A673 (cell line): ENCODE data around the gene MRPS25. TPM values are rescaled to one million over a fixed set of nuclear protein-coding genes. Genes with fewer than 3 reads are reported as not detected.

ENCODE experiments used
- BruUV-seq: library from RNA; stranded (reverse); fragments of 400-500 nt; replicated peaks from 2 replicates; lab custom pipeline; 2021; lab: Mats Ljungman, UMichigan
- CTCF ChIA-PET: fragments of 300-600 bp; sonication (Branson Sonifier 250); formaldehyde crosslinking; loops from one replicate; lab custom pipeline; 2022; ENCODE audit warnings: antibody characterized with exemption; lab: Charles Lee
- POLR2A ChIA-PET: fragments of 300-600 bp; sonication (Branson Sonifier 250); formaldehyde crosslinking; loops from one replicate; lab custom pipeline; 2022; ENCODE audit warnings: antibody characterized with exemption; ENCODE audit not compliant: low non-redundant PET; lab: Charles Lee
- DNase-seq: peaks from one replicate; pipeline ENCODE4 v3.0.0-alpha.2; 2015; ENCODE audit warnings: low spot score
- H3K27ac ChIP-seq: fragments of 200-600 bp; sonication (generic); 2 replicates; pipeline ENCODE4 v1.5.1; 2016; ENCODE audit warnings: mixed run types, low read depth, mild to moderate bottlenecking, mixed read lengths, antibody characterized with exemption, low read length; ENCODE audit not compliant: poor library complexity, severe bottlenecking
- H3K27me3 ChIP-seq: fragments of 200-600 bp; sonication (generic); replicated peaks from 2 replicates; pipeline ENCODE4 v1.6.1; 2017; ENCODE audit warnings: mixed run types, low read depth, mild to moderate bottlenecking, mixed read lengths, antibody characterized with exemption, low read length; ENCODE audit not compliant: insufficient read depth, poor library complexity
- H3K36me3 ChIP-seq: fragments of 200-600 bp; sonication (generic); 2 replicates; pipeline ENCODE4 v1.6.1; 2016; ENCODE audit warnings: mixed run types, mild to moderate bottlenecking, mixed read lengths, antibody characterized with exemption, low read length; ENCODE audit not compliant: insufficient read depth, poor library complexity, severe bottlenecking
- H3K4me1 ChIP-seq: fragments of 200-600 bp; sonication (generic); 2 replicates; pipeline ENCODE4 v1.6.1; 2017; ENCODE audit warnings: mixed run types, mild to moderate bottlenecking, mixed read lengths, antibody characterized with exemption, low read length; ENCODE audit not compliant: insufficient read depth, poor library complexity, severe bottlenecking
- H3K4me3 ChIP-seq: fragments of 200-600 bp; sonication (generic); 2 replicates; pipeline ENCODE4 v1.5.1; 2016; ENCODE audit warnings: low read depth, mixed run types, mild to moderate bottlenecking, mixed read lengths, low read length; ENCODE audit not compliant: poor library complexity, severe bottlenecking
- H3K9me3 ChIP-seq: fragments of 200-600 bp; sonication (generic); 2 replicates; pipeline ENCODE4 v1.6.1; 2016; ENCODE audit warnings: mixed run types, low read depth, mild to moderate bottlenecking, mixed read lengths, antibody characterized with exemption, low read length; ENCODE audit not compliant: poor library complexity, severe bottlenecking
- EZH2 ChIP-seq: fragments of 200-600 bp; sonication (generic); IDR thresholded peaks from 2 replicates; pipeline ENCODE4 v1.6.1; 2017; ENCODE audit warnings: borderline replicate concordance, low read depth, mild to moderate bottlenecking, mixed read lengths, antibody characterized with exemption, low read length; ENCODE audit not compliant: poor library complexity, severe bottlenecking
- intact Hi-C: fragments of 100-400 bp; cut with micrococcal nuclease; formaldehyde crosslinking; loops from one replicate; pipeline ENCODE4 v1.10.0; 2022; ENCODE audit not compliant: unreplicated experiment
- total RNA-seq: library from RNA; stranded (reverse); gene quantifications from 2 replicates; pipeline ENCODE4 v1.2.3, GENCODE V29; 2021
- TF ChIP-seq, protein P1 (sequence below): fragments of 300-800, 200-600 bp; sonication (generic); conservative IDR thresholded peaks from 2 replicates; pipeline ENCODE4 v1.5.1; 2017; ENCODE audit warnings: low read depth, mild to moderate bottlenecking, antibody characterized with exemption, low read length, moderate library complexity, mixed read lengths

MRPS25 gene
- total RNA-seq, 1 experiment from 2014 or later = 91.3 TPM

GRCh38 chr3:15112011-15112410 is 46.9 kb upstream of the MRPS25 start:
- H3K27me3 ChIP-seq = no peaks in the 10 kb centered on the region
- H3K27ac ChIP-seq = no peak overlapping the region
- intact Hi-C loops = no loop called here
- no peaks in the 10 kb centered on the region for H3K9me3 ChIP-seq
- TF ChIP-seq EZH2 = no peak
- TF ChIP-seq, protein P1, sequence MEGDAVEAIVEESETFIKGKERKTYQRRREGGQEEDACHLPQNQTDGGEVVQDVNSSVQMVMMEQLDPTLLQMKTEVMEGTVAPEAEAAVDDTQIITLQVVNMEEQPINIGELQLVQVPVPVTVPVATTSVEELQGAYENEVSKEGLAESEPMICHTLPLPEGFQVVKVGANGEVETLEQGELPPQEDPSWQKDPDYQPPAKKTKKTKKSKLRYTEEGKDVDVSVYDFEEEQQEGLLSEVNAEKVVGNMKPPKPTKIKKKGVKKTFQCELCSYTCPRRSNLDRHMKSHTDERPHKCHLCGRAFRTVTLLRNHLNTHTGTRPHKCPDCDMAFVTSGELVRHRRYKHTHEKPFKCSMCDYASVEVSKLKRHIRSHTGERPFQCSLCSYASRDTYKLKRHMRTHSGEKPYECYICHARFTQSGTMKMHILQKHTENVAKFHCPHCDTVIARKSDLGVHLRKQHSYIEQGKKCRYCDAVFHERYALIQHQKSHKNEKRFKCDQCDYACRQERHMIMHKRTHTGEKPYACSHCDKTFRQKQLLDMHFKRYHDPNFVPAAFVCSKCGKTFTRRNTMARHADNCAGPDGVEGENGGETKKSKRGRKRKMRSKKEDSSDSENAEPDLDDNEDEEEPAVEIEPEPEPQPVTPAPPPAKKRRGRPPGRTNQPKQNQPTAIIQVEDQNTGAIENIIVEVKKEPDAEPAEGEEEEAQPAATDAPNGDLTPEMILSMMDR = no peak
- no TSS peak for BruUV-seq
- POLR2A ChIA-PET = no interaction called here
- H3K36me3 ChIP-seq = no peaks in the 10 kb centered on the region
- DNase-seq = no peak
- no peaks in the 10 kb centered on the region for H3K4me1 ChIP-seq
- CTCF ChIA-PET = no interaction called here
- H3K4me3 ChIP-seq = no peak overlapping the region

DNA sequence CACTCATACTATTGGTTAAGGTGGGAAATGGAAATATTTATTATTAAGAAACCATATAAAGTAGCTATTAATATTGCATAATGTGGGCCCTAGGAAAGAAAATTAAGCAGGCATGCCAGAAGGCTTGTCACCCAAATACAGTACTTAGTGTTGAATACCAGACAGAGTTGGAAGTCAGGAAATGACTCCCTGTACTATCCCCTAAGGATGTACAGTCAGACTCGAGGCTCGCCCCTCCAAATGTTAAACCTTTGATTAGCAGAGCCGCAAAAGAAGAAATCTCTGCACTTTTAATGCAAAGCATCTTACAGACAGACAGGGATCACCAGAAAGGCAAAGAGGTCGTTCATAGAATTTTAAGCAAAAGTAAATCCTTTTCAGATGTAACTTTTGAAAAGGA is 45.1 kb upstream of the MRPS25 start:
- no peak overlapping the region for H3K4me3 ChIP-seq
- CTCF ChIA-PET = no interaction called here
- H3K27ac ChIP-seq = no peak overlapping the region
- TF ChIP-seq EZH2 = no peak
- TF ChIP-seq, protein P1 = no peak
- H3K36me3 ChIP-seq = no peaks in the 10 kb centered on the region
- no TSS peak for BruUV-seq
- POLR2A ChIA-PET = interaction anchor here (0.6 kb wide), 1 partner anchor 217 kb away, joined by 4 read pairs; no protein-coding TSS in a partner anchor
- H3K4me1 ChIP-seq = no peaks in the 10 kb centered on the region
- no peak for DNase-seq
- intact Hi-C loops = no loop called here
- no peaks in the 10 kb centered on the region for H3K9me3 ChIP-seq
- H3K27me3 ChIP-seq = no peaks in the 10 kb centered on the region

- CTCF ChIA-PET = interaction anchor here (1.3 kb wide), 1 partner anchor 290 kb away, joined by 3 read pairs; no protein-coding TSS in a partner anchor
Observed at GRCh38 chr3:15108869-15109268, 43.8 kb upstream of the MRPS25 start.

More at GRCh38 chr3:15108869-15109268, 43.8 kb upstream of the MRPS25 start:
- intact Hi-C loops = loop anchor here (1.0 kb wide), 2 partner anchors 22 to 87 kb away; no protein-coding TSS in a partner anchor
- TF ChIP-seq EZH2 = no peak
- TF ChIP-seq, protein P1 = no peak
- no peaks in the 10 kb centered on the region for H3K27me3 ChIP-seq
- H3K4me3 ChIP-seq = no peak overlapping the region
- no peaks in the 10 kb centered on the region for H3K9me3 ChIP-seq
- no peaks in the 10 kb centered on the region for H3K4me1 ChIP-seq
- H3K36me3 ChIP-seq = no peaks in the 10 kb centered on the region
- no TSS peak for BruUV-seq
- POLR2A ChIA-PET = no interaction called here
- DNase-seq = no peak
- H3K27ac ChIP-seq = no peak overlapping the region
